Keratinocyte (primary cell): Measurements from ENCODE around the gene ZNF467. TPM values are rescaled to one million over a fixed set of nuclear protein-coding genes. Genes with fewer than 3 reads are reported as not detected.

Experiments used
- DNase-seq: peaks from one replicate; pipeline ENCODE4 v3.0.0-alpha.2; 2011; ENCODE audit warnings: low read depth, missing footprints, low spot score
- FAIRE-seq: peaks from 2 replicates; lab custom pipeline; 2011; peaks lifted over from hg19 to GRCh38; lab: Jason Lieb, UNC
- H2AFZ ChIP-seq: 2 replicates; pipeline ENCODE4 v1.6.0; 2012; ENCODE audit warnings: low read length, control low read depth, inconsistent platforms; ENCODE audit not compliant: control insufficient read depth
- H3K27ac ChIP-seq: 2 replicates; pipeline ENCODE4 v1.5.1; 2011; ENCODE audit warnings: low read length; ENCODE audit not compliant: control insufficient read depth, insufficient read depth
- H3K27me3 ChIP-seq: 3 replicates; pipeline ENCODE4 v1.6.0; 2011; ENCODE audit warnings: low read length; ENCODE audit not compliant: control insufficient read depth, insufficient read depth; ENCODE audit errors: extremely low read depth
- H3K36me3 ChIP-seq, 2 experiments: 2 replicates in 1 of 2; 3 replicates in 1 of 2; pipeline ENCODE4 v1.5.1; 2011; ENCODE audit warnings: low read length in 2 of 2, mild to moderate bottlenecking in 1 of 2; ENCODE audit not compliant: control insufficient read depth in 2 of 2, insufficient read depth in 2 of 2; ENCODE audit errors: extremely low read depth in 1 of 2
- H3K4me1 ChIP-seq: 3 replicates; pipeline ENCODE4 v1.5.1; 2011; ENCODE audit warnings: low read length; ENCODE audit not compliant: control insufficient read depth, insufficient read depth; ENCODE audit errors: extremely low read depth
- H3K4me2 ChIP-seq: 3 replicates; pipeline ENCODE4 v1.6.0; 2011; ENCODE audit warnings: low read depth, low read length; ENCODE audit not compliant: control insufficient read depth, insufficient read depth; ENCODE audit errors: extremely low read depth
- H3K4me3 ChIP-seq, 3 experiments: fragments of 200-600 bp in 1 of 3; sonication (generic) in 1 of 3; 2 replicates in 2 of 3; 3 replicates in 1 of 3; pipeline ENCODE4 v1.5.1; 2011 to 2016; ENCODE audit warnings: low read length in 3 of 3, mild to moderate bottlenecking in 3 of 3, control low read depth in 2 of 3, inconsistent platforms in 1 of 3, low read depth in 1 of 3, mixed read lengths in 1 of 3, mixed run types in 1 of 3, moderate library complexity in 1 of 3; ENCODE audit not compliant: control insufficient read depth in 2 of 3, insufficient read depth in 2 of 3; ENCODE audit errors: extremely low read depth in 1 of 3
- H3K79me2 ChIP-seq: 2 replicates; pipeline ENCODE4 v1.6.0; 2012; ENCODE audit warnings: low read length; ENCODE audit not compliant: control insufficient read depth, insufficient read depth
- H3K9ac ChIP-seq: 3 replicates; pipeline ENCODE4 v1.6.0; 2011; ENCODE audit warnings: low read length; ENCODE audit not compliant: control insufficient read depth, insufficient read depth; ENCODE audit errors: extremely low read depth
- H3K9me1 ChIP-seq: 3 replicates; pipeline ENCODE4 v1.6.0; 2011; ENCODE audit warnings: low read length; ENCODE audit not compliant: control insufficient read depth, insufficient read depth; ENCODE audit errors: extremely low read depth
- H3K9me3 ChIP-seq: 2 replicates; pipeline ENCODE4 v1.5.1; 2012; ENCODE audit warnings: low read depth, low read length; ENCODE audit not compliant: control insufficient read depth
- H4K20me1 ChIP-seq: 3 replicates; pipeline ENCODE4 v1.6.0; 2011; ENCODE audit warnings: low read length; ENCODE audit not compliant: control insufficient read depth, insufficient read depth; ENCODE audit errors: extremely low read depth
- CTCF ChIP-seq, 3 experiments: IDR thresholded peaks in 1 of 3; conservative IDR thresholded peaks in 1 of 3; optimal IDR thresholded peaks in 1 of 3; 2 replicates in 2 of 3; 3 replicates in 1 of 3; pipeline versions ENCODE3 to v1.5.1; 2011; ENCODE audit warnings: low read length in 3 of 3, mild to moderate bottlenecking in 3 of 3, moderate library complexity in 2 of 3, control low read depth in 1 of 3, inconsistent platforms in 1 of 3; ENCODE audit not compliant: insufficient read depth in 2 of 3; ENCODE audit errors: extremely low read depth in 1 of 3
- EZH2 ChIP-seq: IDR thresholded peaks from one replicate; pipeline ENCODE4 v1.6.1; 2012; ENCODE audit warnings: inconsistent platforms, mild to moderate bottlenecking, low read length, moderate library complexity
- dilution Hi-C: fragments of 300-500 bp; cut with MboI; formaldehyde crosslinking; loops from one replicate; pipeline ENCODE4 v1.7.0; 2020; ENCODE audit warnings: low sequenced_read_pairs; ENCODE audit not compliant: extremely low pct_ligation_motif_present
- polyA plus RNA-seq, 5 experiments: library from polyadenylated mRNA; depleted of rRNA in 3 of 5; stranded (reverse) in 3 of 5; stranded (forward) in 1 of 5; unstranded in 1 of 5; fragments of >200 nt; gene quantifications; 1 replicate in 1 of 5; 2 replicates in 3 of 5; 3 replicates in 1 of 5; pipeline versions ENCODE4 v1.2.1 to v1.2.3, GENCODE V29; 2011 to 2012; ENCODE audit warnings: missing spikeins in 2 of 5, low read depth in 1 of 5, low replicate concordance in 1 of 5

Gene ZNF467
- polyA plus RNA-seq, 1 donor (not counting 4 experiments of a cell fraction or from before 2014, with no cell fraction given): 0.31 TPM

DNA sequence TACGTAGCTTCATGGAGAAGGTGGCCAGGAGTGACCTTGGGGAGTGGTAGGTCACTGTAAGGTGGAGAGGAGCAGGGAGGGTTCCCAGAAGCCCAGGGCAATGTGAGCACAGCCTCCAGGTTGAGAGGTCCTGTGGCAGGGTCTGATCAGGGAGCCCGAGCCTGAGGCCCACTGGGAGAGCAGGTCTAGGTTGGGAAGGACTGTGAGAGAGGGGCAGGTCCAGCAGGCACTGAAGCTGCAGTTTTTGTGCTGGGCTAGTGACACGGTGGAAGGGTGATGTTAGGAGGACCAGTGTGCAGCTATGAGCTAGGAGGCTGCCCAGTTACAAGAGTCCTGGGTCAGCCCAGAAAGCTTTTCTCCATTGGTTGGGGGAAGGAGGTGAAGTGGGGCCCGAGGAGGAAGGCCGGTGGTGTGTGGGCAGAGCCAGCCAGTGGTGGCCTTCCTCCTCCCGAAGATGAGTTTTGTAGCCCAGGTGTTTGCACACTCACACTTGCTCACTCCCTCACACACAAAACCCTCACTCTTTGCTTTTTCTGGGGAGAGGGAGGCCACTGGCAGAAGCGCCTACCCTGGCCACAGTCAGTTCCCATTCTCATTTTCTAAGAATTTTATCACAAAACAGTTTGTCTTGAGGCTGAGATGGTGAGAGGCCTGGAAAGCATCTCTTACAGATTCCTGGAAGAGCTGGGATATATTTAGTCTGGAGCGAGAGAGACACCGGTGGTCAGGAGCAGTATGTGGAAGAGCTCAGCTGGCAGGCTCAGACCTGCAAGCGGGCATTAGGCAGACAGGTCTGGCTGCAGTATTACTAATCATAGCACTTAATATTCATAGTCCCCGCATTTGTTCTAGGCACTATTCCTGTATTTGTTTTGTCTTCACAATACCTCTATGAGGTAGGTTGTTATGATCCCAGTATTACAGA is 57.1 kb downstream of the ZNF467 start:
- peaks cover 34% of the 10 kb centered on the region for H3K4me1 ChIP-seq
- H2AFZ ChIP-seq: no peak overlapping the region
- H3K4me3 ChIP-seq: peak overlapping the region; percentile 52 to 85 (median 84)
- peaks cover 4% of the 10 kb centered on the region for H4K20me1 ChIP-seq
- H3K9ac ChIP-seq: peak overlapping the region; percentile 54
- dilution Hi-C loops: no loop called here
- peaks cover 3 to 6% of the 10 kb centered on the region in 2 experiments for H3K36me3 ChIP-seq
- FAIRE-seq (peak; percentile 81), DNase-seq (peak; percentile 62)
- H3K27ac ChIP-seq: peak overlapping the region; percentile 84
- TF ChIP-seq EZH2 (no peak), CTCF (optimal IDR thresholded peaks at IDR 0.05 in 1 of 3, IDR thresholded peaks at IDR 0.05 in 1 of 3, conservative IDR thresholded peaks at IDR 0.05 in 1 of 3; ENCODE audit: extremely low read depth in 1 of 3, insufficient read depth in 2 of 3, low read length in 3 of 3) (no peak)
- H3K79me2 ChIP-seq: peaks cover 17% of the 10 kb centered on the region
- no peaks in the 10 kb centered on the region for H3K27me3 ChIP-seq
- peaks cover 9% of the 10 kb centered on the region for H3K9me1 ChIP-seq
- peak overlapping the region; percentile 74 for H3K4me2 ChIP-seq
- no peaks in the 10 kb centered on the region for H3K9me3 ChIP-seq

GRCh38 chr7:149715476-149715875 is 57.9 kb downstream of the ZNF467 start:
- Histone ChIP-seq H3K27ac (peak overlapping the region; percentile 84), H3K4me3 (peak overlapping the region; percentile 52 to 85 (median 84)), H3K4me2 (peak overlapping the region; percentile 74), H4K20me1 (peaks cover 4% of the 10 kb centered on the region), H3K36me3 (peaks cover 0 to 1% of the 10 kb centered on the region in 2 experiments), H2AFZ (peak overlapping the region; percentile 81), H3K79me2 (peaks cover 17% of the 10 kb centered on the region), H3K9ac (peak overlapping the region; percentile 81), H3K9me3 (peaks cover 2% of the 10 kb centered on the region), H3K27me3 (no peaks in the 10 kb centered on the region), H3K4me1 (peaks cover 34% of the 10 kb centered on the region), H3K9me1 (peaks cover 9% of the 10 kb centered on the region)
- FAIRE-seq (no peak), DNase-seq (no peak)
- dilution Hi-C loops: no loop called here
- TF ChIP-seq EZH2: no peak
- no peak for TF ChIP-seq CTCF (optimal IDR thresholded peaks at IDR 0.05 in 1 of 3, IDR thresholded peaks at IDR 0.05 in 1 of 3, conservative IDR thresholded peaks at IDR 0.05 in 1 of 3; ENCODE audit: extremely low read depth in 1 of 3, insufficient read depth in 2 of 3, low read length in 3 of 3)
